Measurements from ENCODE around the gene EREG. TPM values are rescaled to one million over a fixed set of nuclear protein-coding genes. Genes with fewer than 3 reads are reported as not detected.

The EREG gene
- total RNA-seq, 1 experiment from 2014 or later, result not detected

DNA sequence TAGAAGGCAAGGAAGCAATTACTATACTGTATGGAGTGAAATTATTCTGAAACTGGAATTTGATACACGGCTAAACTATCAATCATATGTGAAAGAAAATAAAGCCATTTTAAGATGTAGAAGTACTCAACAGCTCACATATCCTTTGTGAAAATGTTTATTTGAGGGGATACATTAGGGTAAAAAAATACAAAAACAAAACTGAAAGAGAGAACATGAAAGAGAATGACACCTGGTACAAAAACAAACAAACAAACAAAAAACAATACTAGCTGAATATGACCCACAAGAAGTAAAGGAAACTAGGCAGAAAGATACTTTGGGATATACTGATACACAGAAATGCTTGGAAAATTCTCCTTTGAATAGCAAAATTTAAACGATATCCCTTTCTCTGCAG, 59.2 kb downstream of the EREG start:
- Histone ChIP-seq H3K56ac (ENCODE audit: insufficient read length, low read depth, low read length) (no peak overlapping the region), H3K4ac (ENCODE audit: low read depth, low read length) (no peak overlapping the region), H4K20me1 (ENCODE audit: control insufficient read depth, insufficient read depth, insufficient read length) (no peaks in the 10 kb centered on the region), H2BK12ac (ENCODE audit: insufficient read length, low read depth, low read length) (no peak overlapping the region), H2AK5ac (ENCODE audit: insufficient read length, low read length) (no peak overlapping the region), H2BK20ac (ENCODE audit: low read depth, low read length, poor library complexity, severe bottlenecking) (no peak overlapping the region), H4K91ac (ENCODE audit: insufficient read length, low read depth, low read length) (no peak overlapping the region), H3T11ph (ENCODE audit: low read length) (no peak overlapping the region), H3K23me2 (ENCODE audit: insufficient read length, low read depth, low read length, poor library complexity, severe bottlenecking) (no peaks in the 10 kb centered on the region), H2AFZ (ENCODE audit: low read length) (no peak overlapping the region), H2BK5ac (ENCODE audit: insufficient read length, low read length) (no peak overlapping the region), H3K9ac (ENCODE audit: extremely low read depth, insufficient read length, low read length) (no peak overlapping the region), H3K9me3 (ENCODE audit: control insufficient read depth, low read depth, low read length) (no peaks in the 10 kb centered on the region), H4K5ac (ENCODE audit: insufficient read length, low read depth, low read length) (no peak overlapping the region), H3K27ac (ENCODE audit: insufficient read length, low read depth, low read length) (no peak overlapping the region), H3K23ac (ENCODE audit: insufficient read length, low read depth, low read length) (no peak overlapping the region), H3K27me3 (ENCODE audit: insufficient read depth, low read length) (no peaks in the 10 kb centered on the region), H4K8ac (replicated peaks; ENCODE audit: insufficient read length, low read depth, low read length) (no peak overlapping the region), H3K14ac (ENCODE audit: insufficient read depth, low read length) (no peak overlapping the region), H2BK15ac (ENCODE audit: low read depth, low read length) (no peak overlapping the region), H3K79me1 (ENCODE audit: insufficient read depth, low read depth, low read length, poor library complexity, severe bottlenecking) (no peaks in the 10 kb centered on the region), H3K79me2 (ENCODE audit: insufficient read depth, low read length) (no peaks in the 10 kb centered on the region), H2BK120ac (ENCODE audit: low read depth, low read length, poor library complexity, severe bottlenecking) (no peak overlapping the region), H3K4me2 (ENCODE audit: insufficient read depth, insufficient read length, low read length) (no peak overlapping the region), H3K18ac (ENCODE audit: insufficient read length, low read depth, low read length) (no peak overlapping the region), H3K4me1 (ENCODE audit: insufficient read depth, low read length) (no peaks in the 10 kb centered on the region)
- H3K4me1 Mint-ChIP-seq, result peaks cover 5 to 6% of the 10 kb centered on the region in 2 experiments; a peak in 3 of 4 replicates
- H3K4me3 Mint-ChIP-seq, result no peak overlapping the region
- H3K36me3 Mint-ChIP-seq (ENCODE audit: insufficient read depth in 1 of 3, low read depth in 3 of 3), result peaks cover 0 to 1% (median 0%) of the 10 kb centered on the region in 3 experiments; a peak in 1 of 7 replicates
- no peak overlapping the region for H3K27ac Mint-ChIP-seq
- no peaks in the 10 kb centered on the region for H3K27me3 Mint-ChIP-seq (ENCODE audit: low read depth)
- peaks cover 5% of the 10 kb centered on the region in 2 experiments; a peak in 4 of 5 replicates for H3K9me3 Mint-ChIP-seq
- no CpG with 5 or more reads among the region's 2 CpGs for WGBS (ENCODE audit: extremely low coverage, insufficient read length, low lambda C conversion rate)
- TF ChIP-seq, protein P1, sequence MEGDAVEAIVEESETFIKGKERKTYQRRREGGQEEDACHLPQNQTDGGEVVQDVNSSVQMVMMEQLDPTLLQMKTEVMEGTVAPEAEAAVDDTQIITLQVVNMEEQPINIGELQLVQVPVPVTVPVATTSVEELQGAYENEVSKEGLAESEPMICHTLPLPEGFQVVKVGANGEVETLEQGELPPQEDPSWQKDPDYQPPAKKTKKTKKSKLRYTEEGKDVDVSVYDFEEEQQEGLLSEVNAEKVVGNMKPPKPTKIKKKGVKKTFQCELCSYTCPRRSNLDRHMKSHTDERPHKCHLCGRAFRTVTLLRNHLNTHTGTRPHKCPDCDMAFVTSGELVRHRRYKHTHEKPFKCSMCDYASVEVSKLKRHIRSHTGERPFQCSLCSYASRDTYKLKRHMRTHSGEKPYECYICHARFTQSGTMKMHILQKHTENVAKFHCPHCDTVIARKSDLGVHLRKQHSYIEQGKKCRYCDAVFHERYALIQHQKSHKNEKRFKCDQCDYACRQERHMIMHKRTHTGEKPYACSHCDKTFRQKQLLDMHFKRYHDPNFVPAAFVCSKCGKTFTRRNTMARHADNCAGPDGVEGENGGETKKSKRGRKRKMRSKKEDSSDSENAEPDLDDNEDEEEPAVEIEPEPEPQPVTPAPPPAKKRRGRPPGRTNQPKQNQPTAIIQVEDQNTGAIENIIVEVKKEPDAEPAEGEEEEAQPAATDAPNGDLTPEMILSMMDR (conservative IDR thresholded peaks at IDR 0.05), result no peak
- DNase-seq, result no peak
